ENCODE results near the gene GBP1.
"Not testable (repeated sequence)": the region's sequence is repeated elsewhere in the genome, so short reads cannot be mapped to it uniquely, and the experiment has no call there.

The GBP1 gene

DNA sequence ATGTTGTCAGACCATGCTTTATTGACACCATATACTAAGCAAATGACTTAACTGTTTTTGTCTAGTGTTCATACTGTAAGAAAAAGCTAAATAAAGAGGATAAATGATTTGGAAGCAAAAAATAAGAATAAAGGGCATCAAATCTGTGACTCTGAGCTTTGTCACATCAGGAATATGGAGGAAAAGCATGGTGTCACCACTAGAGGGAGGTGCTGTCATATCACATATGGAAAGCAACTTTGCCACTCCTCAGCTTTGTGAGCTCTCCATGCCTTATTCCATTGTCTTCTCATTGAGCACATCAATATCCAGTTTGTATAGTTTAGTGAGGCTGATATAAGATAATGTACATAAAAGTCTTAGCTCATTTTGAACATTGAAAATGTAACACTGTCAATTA, 20.8 kb upstream of the GBP1 start:
- H3K4me3 ChIP-seq (ENCODE audit: low read depth, low read length) = no peak overlapping the region
- no peaks in the 10 kb centered on the region for H3K9me3 ChIP-seq (ENCODE audit: control insufficient read depth, insufficient read depth, low read length)
- no peak overlapping the region for H3K9ac ChIP-seq (ENCODE audit: low read depth, low read length)
- H3K27me3 ChIP-seq (ENCODE audit: control insufficient read depth, insufficient read depth, low read length) = no peaks in the 10 kb centered on the region
- no peaks in the 10 kb centered on the region for H3K36me3 ChIP-seq (ENCODE audit: control insufficient read depth, insufficient read depth, low read length)
- H3K4me1 ChIP-seq (ENCODE audit: control insufficient read depth, insufficient read depth, low read length) = no peaks in the 10 kb centered on the region

DNA sequence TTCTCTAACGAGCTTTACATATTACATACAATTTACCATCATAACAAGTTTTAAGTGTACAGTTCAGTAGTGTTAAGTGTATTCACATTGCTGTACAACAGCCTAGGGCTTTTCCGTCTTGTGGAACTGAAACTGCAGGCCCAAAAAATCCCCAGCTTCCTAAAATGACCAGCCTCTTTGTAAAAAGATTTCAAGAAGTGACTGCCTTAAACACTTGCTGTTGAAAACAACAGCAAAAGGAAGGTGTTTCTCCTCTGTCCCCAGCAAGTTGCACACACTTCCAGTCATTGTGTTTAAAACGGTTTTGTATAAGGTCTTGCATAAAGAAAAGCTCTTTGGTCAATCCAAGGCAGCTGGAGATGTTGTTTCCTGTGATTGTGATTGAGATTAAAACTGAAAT, 16.0 kb upstream of the GBP1 start:
- H3K9me3 ChIP-seq (ENCODE audit: control insufficient read depth, insufficient read depth, low read length) = peaks cover 3% of the 10 kb centered on the region
- no peaks in the 10 kb centered on the region for H3K27me3 ChIP-seq (ENCODE audit: control insufficient read depth, insufficient read depth, low read length)
- no peak overlapping the region for H3K4me3 ChIP-seq (ENCODE audit: low read depth, low read length)
- no peaks in the 10 kb centered on the region for H3K36me3 ChIP-seq (ENCODE audit: control insufficient read depth, insufficient read depth, low read length)
- H3K4me1 ChIP-seq (ENCODE audit: control insufficient read depth, insufficient read depth, low read length) = no peaks in the 10 kb centered on the region
- no peak overlapping the region for H3K9ac ChIP-seq (ENCODE audit: low read depth, low read length)

DNA sequence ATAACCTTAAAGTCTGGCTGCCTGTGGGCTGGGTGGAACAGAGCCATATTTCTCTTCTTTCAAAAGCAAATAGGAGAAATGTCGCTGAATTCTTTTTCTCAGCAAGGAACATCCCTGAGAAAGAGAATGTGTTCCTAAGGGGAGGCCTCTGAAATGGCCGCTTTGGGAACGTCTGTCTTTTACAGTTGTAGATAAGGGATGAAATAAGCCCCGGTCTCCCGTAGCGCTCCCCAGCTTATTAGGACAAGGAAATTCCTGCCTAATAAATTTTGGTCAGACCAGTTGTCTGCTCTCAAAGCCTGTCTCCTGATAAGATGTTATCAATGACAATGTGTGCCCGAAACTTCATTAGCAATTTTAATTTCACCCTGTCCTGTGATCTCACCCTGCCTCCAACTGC, 15.1 kb upstream of the GBP1 start:
- H3K27me3 ChIP-seq (ENCODE audit: control insufficient read depth, insufficient read depth, low read length); H3K9ac ChIP-seq (ENCODE audit: low read depth, low read length); H3K4me1 ChIP-seq (ENCODE audit: control insufficient read depth, insufficient read depth, low read length); H3K4me3 ChIP-seq (ENCODE audit: low read depth, low read length); H3K36me3 ChIP-seq (ENCODE audit: control insufficient read depth, insufficient read depth, low read length); H3K9me3 ChIP-seq (ENCODE audit: control insufficient read depth, insufficient read depth, low read length): not testable (repeated sequence)

DNA sequence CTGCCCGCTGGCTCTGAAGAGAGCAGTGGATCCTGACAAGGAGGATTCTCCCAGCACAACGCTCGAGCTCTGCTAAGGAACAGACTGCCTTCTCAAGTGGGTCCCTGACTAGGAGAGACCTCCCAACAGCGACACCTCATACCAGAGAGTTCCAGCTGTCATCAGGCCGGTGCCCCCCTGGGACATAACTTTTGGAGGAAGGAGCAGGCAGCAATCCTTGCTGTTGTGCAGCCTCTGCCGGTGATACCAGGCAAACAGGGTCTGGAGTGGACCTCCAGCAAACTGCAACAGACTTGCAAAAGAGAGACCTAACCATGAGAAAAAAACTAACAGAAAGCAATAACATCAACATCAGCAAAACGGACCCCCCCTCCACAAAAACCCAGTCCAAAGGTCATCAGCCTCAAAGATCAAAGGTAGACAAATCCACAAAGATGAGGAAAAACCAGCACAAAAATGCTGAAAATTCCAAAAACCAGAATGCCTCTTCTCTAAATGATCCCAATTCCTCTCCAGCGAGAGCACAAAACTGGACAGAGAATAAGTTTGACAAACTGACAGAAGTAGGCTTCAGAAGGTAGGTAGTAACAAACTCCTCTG, 7.6 kb upstream of the GBP1 start:
- not testable (repeated sequence) for H3K36me3 ChIP-seq (ENCODE audit: control insufficient read depth, insufficient read depth, low read length); H3K4me1 ChIP-seq (ENCODE audit: control insufficient read depth, insufficient read depth, low read length); H3K9ac ChIP-seq (ENCODE audit: low read depth, low read length); H3K27me3 ChIP-seq (ENCODE audit: control insufficient read depth, insufficient read depth, low read length); H3K4me3 ChIP-seq (ENCODE audit: low read depth, low read length); H3K9me3 ChIP-seq (ENCODE audit: control insufficient read depth, insufficient read depth, low read length)

DNA sequence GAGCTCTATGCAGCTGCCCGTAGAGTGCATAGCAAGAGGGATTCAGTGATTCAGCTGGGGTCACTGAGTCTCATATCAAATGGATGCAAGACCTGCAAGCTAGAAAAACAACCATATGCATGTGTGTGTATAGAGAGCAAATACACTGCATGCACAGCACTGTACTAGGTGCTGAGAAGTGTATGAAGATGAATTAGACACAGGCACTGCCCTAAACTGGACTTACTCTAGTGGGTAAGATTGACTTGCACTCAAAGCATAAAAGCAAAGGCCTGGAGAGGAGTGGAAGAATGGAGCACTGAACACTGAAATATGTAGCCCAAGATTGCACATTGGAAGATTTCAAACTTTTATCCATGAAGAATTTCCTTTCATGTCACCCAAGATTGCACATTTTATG, 5.5 kb upstream of the GBP1 start:
- Histone ChIP-seq H3K4me1 (ENCODE audit: control insufficient read depth, insufficient read depth, low read length) (no peaks in the 10 kb centered on the region), H3K4me3 (ENCODE audit: low read depth, low read length) (no peak overlapping the region), H3K36me3 (ENCODE audit: control insufficient read depth, insufficient read depth, low read length) (no peaks in the 10 kb centered on the region), H3K9ac (ENCODE audit: low read depth, low read length) (no peak overlapping the region), H3K9me3 (ENCODE audit: control insufficient read depth, insufficient read depth, low read length) (no peaks in the 10 kb centered on the region), H3K27me3 (ENCODE audit: control insufficient read depth, insufficient read depth, low read length) (no peaks in the 10 kb centered on the region)

DNA sequence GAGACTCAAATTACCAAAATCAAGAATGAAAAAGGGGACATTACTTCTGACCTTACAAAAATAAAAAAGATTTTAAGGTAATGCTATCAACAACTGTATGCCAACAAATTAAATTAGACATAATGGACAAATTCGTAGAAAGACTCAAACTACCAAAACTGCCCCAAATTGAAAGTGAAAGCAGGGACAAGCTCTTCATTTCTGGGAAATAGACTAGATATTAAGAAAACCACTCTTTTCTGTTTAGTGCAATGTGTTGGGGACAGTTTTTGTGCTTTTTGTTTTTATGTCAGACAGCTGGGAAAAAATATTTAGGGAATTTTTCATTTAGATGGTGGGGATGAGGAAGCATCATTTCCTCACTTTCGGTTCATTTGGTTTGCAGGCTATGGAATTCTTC, 4.9 kb upstream of the GBP1 start:
- H3K27me3 ChIP-seq (ENCODE audit: control insufficient read depth, insufficient read depth, low read length) = no peaks in the 10 kb centered on the region
- H3K9me3 ChIP-seq (ENCODE audit: control insufficient read depth, insufficient read depth, low read length) = no peaks in the 10 kb centered on the region
- no peak overlapping the region for H3K9ac ChIP-seq (ENCODE audit: low read depth, low read length)
- no peaks in the 10 kb centered on the region for H3K36me3 ChIP-seq (ENCODE audit: control insufficient read depth, insufficient read depth, low read length)
- H3K4me1 ChIP-seq (ENCODE audit: control insufficient read depth, insufficient read depth, low read length) = no peaks in the 10 kb centered on the region
- H3K4me3 ChIP-seq (ENCODE audit: low read depth, low read length) = no peak overlapping the region

DNA sequence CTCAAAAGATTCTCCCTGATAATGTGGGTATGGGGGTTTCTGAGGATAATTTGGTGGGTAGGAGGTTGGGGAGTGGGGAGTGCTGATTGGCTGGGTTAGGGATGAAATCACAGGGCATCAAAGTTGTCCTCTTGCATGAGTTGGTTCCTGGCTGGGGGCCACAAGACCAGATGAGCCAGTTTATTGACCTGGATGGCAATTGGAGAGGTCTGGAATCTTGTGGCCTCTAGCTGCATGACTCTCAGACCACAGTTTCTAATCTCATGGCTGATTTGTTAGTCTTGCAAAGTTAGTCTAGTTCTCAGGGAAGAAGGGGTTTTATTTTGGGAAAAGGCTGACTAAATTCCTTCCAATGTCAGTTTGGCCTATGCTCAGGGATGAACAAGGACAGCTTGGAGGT, 3.3 kb upstream of the GBP1 start:
- Histone ChIP-seq H3K9me3 (ENCODE audit: control insufficient read depth, insufficient read depth, low read length) (no peaks in the 10 kb centered on the region), H3K36me3 (ENCODE audit: control insufficient read depth, insufficient read depth, low read length) (no peaks in the 10 kb centered on the region), H3K9ac (ENCODE audit: low read depth, low read length) (no peak overlapping the region), H3K4me3 (ENCODE audit: low read depth, low read length) (no peak overlapping the region), H3K27me3 (ENCODE audit: control insufficient read depth, insufficient read depth, low read length) (no peaks in the 10 kb centered on the region), H3K4me1 (ENCODE audit: control insufficient read depth, insufficient read depth, low read length) (no peaks in the 10 kb centered on the region)

DNA sequence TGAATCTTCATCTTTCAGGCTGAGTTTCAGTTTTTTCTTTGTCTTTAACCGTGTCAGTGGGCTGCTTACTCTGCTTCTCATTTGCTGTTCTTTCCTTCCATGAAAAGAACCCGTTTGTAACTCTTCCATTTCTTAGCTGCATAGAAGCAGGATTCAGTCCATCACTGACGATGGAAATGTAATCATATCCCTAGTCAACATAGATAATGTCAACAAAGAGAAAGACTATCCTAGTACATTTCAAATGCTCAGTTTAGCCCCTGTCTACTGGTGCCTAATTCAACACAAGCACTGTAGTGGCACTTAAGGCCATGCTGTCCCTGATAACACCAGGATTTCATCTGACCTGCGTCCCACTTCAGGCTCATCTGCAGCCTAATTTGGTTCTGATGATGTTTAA, 376 bp downstream of the GBP1 start:
- no peaks in the 10 kb centered on the region for H3K27me3 ChIP-seq (ENCODE audit: control insufficient read depth, insufficient read depth, low read length)
- H3K9ac ChIP-seq (ENCODE audit: low read depth, low read length) = no peak overlapping the region
- H3K9me3 ChIP-seq (ENCODE audit: control insufficient read depth, insufficient read depth, low read length) = no peaks in the 10 kb centered on the region
- H3K4me3 ChIP-seq (ENCODE audit: low read depth, low read length) = no peak overlapping the region
- no peaks in the 10 kb centered on the region for H3K4me1 ChIP-seq (ENCODE audit: control insufficient read depth, insufficient read depth, low read length)
- H3K36me3 ChIP-seq (ENCODE audit: control insufficient read depth, insufficient read depth, low read length) = no peaks in the 10 kb centered on the region

DNA sequence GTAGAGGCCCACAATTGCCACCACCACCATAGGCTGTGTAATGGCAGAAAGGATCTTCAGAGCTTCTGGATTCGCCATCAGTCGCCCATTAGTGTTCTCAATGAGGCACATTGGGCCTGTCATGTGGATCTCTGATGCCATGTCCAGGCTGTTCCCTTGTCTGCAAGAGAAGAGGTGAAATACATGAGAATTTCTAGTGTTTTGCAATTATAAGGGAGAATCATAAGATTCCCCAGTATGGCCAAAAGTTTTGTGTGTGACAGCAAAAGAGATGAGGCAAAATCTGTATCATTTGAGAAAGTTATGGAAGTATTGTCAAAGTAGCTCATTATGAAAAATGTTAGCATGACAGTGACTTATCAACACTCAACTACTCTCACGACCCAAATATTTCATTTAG, 1.9 kb downstream of the GBP1 start:
- no peaks in the 10 kb centered on the region for H3K9me3 ChIP-seq (ENCODE audit: control insufficient read depth, insufficient read depth, low read length)
- H3K9ac ChIP-seq (ENCODE audit: low read depth, low read length) = no peak overlapping the region
- no peaks in the 10 kb centered on the region for H3K4me1 ChIP-seq (ENCODE audit: control insufficient read depth, insufficient read depth, low read length)
- no peak overlapping the region for H3K4me3 ChIP-seq (ENCODE audit: low read depth, low read length)
- H3K27me3 ChIP-seq (ENCODE audit: control insufficient read depth, insufficient read depth, low read length) = no peaks in the 10 kb centered on the region
- no peaks in the 10 kb centered on the region for H3K36me3 ChIP-seq (ENCODE audit: control insufficient read depth, insufficient read depth, low read length)

DNA sequence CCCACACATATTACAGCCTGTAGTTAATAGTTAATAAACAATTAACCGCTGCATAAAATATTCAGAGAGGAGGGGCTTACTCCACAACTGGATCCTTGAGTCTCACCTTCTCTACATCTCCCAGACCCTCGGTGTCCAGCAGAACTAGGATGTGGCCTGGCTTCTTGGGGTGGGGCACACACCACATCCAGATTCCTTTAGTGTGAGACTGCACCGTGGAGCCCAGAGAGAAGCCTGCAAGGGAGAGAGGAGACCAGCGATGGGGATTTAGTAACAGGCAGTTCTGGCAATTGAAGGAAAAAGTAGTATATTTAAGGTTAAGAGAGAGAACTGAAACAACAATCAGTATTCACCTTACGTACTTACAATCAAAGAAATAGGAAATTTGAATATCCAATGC, 4.9 kb downstream of the GBP1 start:
- Histone ChIP-seq H3K36me3 (ENCODE audit: control insufficient read depth, insufficient read depth, low read length) (no peaks in the 10 kb centered on the region), H3K4me3 (ENCODE audit: low read depth, low read length) (no peak overlapping the region), H3K9me3 (ENCODE audit: control insufficient read depth, insufficient read depth, low read length) (no peaks in the 10 kb centered on the region), H3K9ac (ENCODE audit: low read depth, low read length) (no peak overlapping the region), H3K4me1 (ENCODE audit: control insufficient read depth, insufficient read depth, low read length) (no peaks in the 10 kb centered on the region), H3K27me3 (ENCODE audit: control insufficient read depth, insufficient read depth, low read length) (no peaks in the 10 kb centered on the region)

DNA sequence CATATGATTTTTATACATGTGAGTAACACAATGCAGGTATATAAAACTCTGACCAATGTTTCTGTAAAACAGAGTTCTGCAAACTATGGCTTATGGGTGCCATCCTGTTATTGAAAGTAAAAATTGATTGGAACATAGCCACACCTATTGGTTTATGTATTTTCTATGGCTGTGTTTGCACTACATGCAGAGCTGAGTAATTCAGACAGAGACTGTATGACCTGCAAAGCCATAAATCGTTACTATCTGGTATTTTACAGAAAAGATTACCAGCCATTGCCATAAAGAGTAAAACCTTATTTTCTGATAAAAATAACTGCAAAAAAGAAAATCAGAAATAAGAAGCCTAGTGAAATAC, 13.1 kb downstream of the GBP1 start:
- Histone ChIP-seq H3K4me1 (ENCODE audit: control insufficient read depth, insufficient read depth, low read length) (no peaks in the 10 kb centered on the region), H3K27me3 (ENCODE audit: control insufficient read depth, insufficient read depth, low read length) (no peaks in the 10 kb centered on the region), H3K36me3 (ENCODE audit: control insufficient read depth, insufficient read depth, low read length) (no peaks in the 10 kb centered on the region), H3K4me3 (ENCODE audit: low read depth, low read length) (no peak overlapping the region), H3K9ac (ENCODE audit: low read depth, low read length) (no peak overlapping the region), H3K9me3 (ENCODE audit: control insufficient read depth, insufficient read depth, low read length) (no peaks in the 10 kb centered on the region)

DNA sequence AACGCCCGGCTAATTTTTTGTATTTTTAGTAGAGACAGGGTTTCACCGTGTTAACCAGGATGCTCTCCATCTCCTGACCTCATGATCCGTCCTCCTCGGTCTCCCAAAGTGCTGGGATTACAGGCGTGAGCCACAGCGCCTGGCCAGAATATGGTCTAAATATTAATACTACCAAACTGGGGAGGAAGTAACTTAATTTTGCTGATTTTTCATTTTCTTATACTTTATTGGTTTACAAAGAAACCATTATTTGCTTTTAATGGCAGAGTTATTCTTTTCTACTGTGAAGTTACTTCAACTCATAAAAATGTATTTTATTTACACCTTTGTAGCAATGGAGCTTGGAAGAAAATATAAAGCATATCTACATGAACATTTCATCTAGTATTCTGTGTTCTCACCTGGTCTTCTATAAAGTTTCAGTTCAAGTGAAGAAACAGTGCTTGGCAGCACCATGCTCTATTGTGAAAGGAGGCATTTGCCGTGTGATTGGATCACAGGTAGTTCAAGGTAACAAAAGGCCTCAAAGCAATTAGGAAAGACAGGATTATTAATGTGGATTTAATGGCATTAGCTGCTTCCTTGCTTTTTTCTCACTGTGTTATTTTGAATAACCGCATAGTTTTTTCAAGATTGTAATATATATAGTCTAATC, 13.6 kb downstream of the GBP1 start:
- Histone ChIP-seq H3K4me1 (ENCODE audit: control insufficient read depth, insufficient read depth, low read length) (no peaks in the 10 kb centered on the region), H3K9me3 (ENCODE audit: control insufficient read depth, insufficient read depth, low read length) (no peaks in the 10 kb centered on the region), H3K4me3 (ENCODE audit: low read depth, low read length) (no peak overlapping the region), H3K9ac (ENCODE audit: low read depth, low read length) (no peak overlapping the region), H3K36me3 (ENCODE audit: control insufficient read depth, insufficient read depth, low read length) (no peaks in the 10 kb centered on the region), H3K27me3 (ENCODE audit: control insufficient read depth, insufficient read depth, low read length) (no peaks in the 10 kb centered on the region)
